Glutamatergic neuron (in vitro differentiated cells): ENCODE measurements around the gene AUTS2. TPM values are rescaled to one million over a fixed set of nuclear protein-coding genes. Genes with fewer than 3 reads are reported as not detected.

Experiments used
- DNase-seq: peaks from one replicate; pipeline ENCODE4 v3.0.0; 2022
- H3K27ac Mint-ChIP-seq: one replicate; pipeline ENCODE4 v1.8.0; 2020; ENCODE audit warnings: mild to moderate bottlenecking, mixed read lengths, inconsistent platforms; ENCODE audit not compliant: unreplicated experiment
- H3K27me3 Mint-ChIP-seq: one replicate; pipeline ENCODE4 v1.8.0; 2020; ENCODE audit warnings: mild to moderate bottlenecking, moderate library complexity, mixed read lengths, inconsistent platforms; ENCODE audit not compliant: unreplicated experiment
- H3K36me3 Mint-ChIP-seq: one replicate; pipeline ENCODE4 v1.8.0; 2020; ENCODE audit warnings: mild to moderate bottlenecking, mixed read lengths, inconsistent platforms; ENCODE audit not compliant: unreplicated experiment
- H3K4me1 Mint-ChIP-seq: one replicate; pipeline ENCODE4 v1.8.0; 2020; ENCODE audit warnings: mild to moderate bottlenecking, low read depth, mixed read lengths, inconsistent platforms; ENCODE audit not compliant: unreplicated experiment
- H3K4me3 Mint-ChIP-seq: one replicate; pipeline ENCODE4 v1.8.0; 2020; ENCODE audit warnings: mild to moderate bottlenecking, mixed read lengths, inconsistent platforms; ENCODE audit not compliant: unreplicated experiment
- H3K9me3 Mint-ChIP-seq: one replicate; pipeline ENCODE4 v1.8.0; 2020; ENCODE audit warnings: mild to moderate bottlenecking, moderate library complexity, mixed read lengths, inconsistent platforms; ENCODE audit not compliant: unreplicated experiment
- CTCF ChIP-seq: fragments of 200-600 bp; sonication (generic); IDR thresholded peaks from one replicate; pipeline ENCODE4 v1.5.0; 2021; ENCODE audit not compliant: partially characterized antibody, unreplicated experiment
- total RNA-seq: library from RNA; stranded (reverse); fragmentation: NEBNext Ultra II Directional; extraction: Animal tissue kit (Norgen Biotek cat#: 25700); gene quantifications from one replicate; pipeline ENCODE4 v1.2.1, GENCODE V29; 2021; ENCODE audit not compliant: unreplicated experiment

The AUTS2 gene
- total RNA-seq, 1 donor from 2014 or later, result 300 TPM

- H3K9me3 Mint-ChIP-seq, result peaks cover 3% of the 10 kb centered on the region
- peaks cover 6% of the 10 kb centered on the region for H3K36me3 Mint-ChIP-seq
- no peak for DNase-seq
- H3K4me1 Mint-ChIP-seq, result peaks cover 44% of the 10 kb centered on the region
- no peak overlapping the region for H3K4me3 Mint-ChIP-seq
- no peak for TF ChIP-seq CTCF
- H3K27ac Mint-ChIP-seq, result no peak overlapping the region
- H3K27me3 Mint-ChIP-seq, result peaks cover 2% of the 10 kb centered on the region
Measured at GRCh38 chr7:69939317-69939716, 341.0 kb downstream of the AUTS2 start.

GRCh38 chr7:69941077-69941651 lies 342.9 kb downstream of the AUTS2 start:
- no peak overlapping the region for H3K27ac Mint-ChIP-seq
- peaks cover 2% of the 10 kb centered on the region for H3K27me3 Mint-ChIP-seq
- DNase-seq, result no peak
- H3K4me1 Mint-ChIP-seq, result peaks cover 36% of the 10 kb centered on the region
- H3K36me3 Mint-ChIP-seq, result peaks cover 6% of the 10 kb centered on the region
- no peak overlapping the region for H3K4me3 Mint-ChIP-seq
- TF ChIP-seq CTCF, result no peak
- peaks cover 2% of the 10 kb centered on the region for H3K9me3 Mint-ChIP-seq

- H3K9me3 Mint-ChIP-seq, result peaks cover 2% of the 10 kb centered on the region
- DNase-seq, result no peak
- no peak overlapping the region for H3K27ac Mint-ChIP-seq
- peaks cover 4% of the 10 kb centered on the region for H3K27me3 Mint-ChIP-seq
- no peak overlapping the region for H3K4me3 Mint-ChIP-seq
- no peak for TF ChIP-seq CTCF
- H3K4me1 Mint-ChIP-seq, result peaks cover 44% of the 10 kb centered on the region
- H3K36me3 Mint-ChIP-seq, result peaks cover 6% of the 10 kb centered on the region
Measured at GRCh38 chr7:69942573-69942972, 344.3 kb downstream of the AUTS2 start.

- DNase-seq, result no peak
- no peak for TF ChIP-seq CTCF
- Mint-ChIP-seq H3K4me1 (peaks cover 36% of the 10 kb centered on the region), H3K4me3 (no peak overlapping the region), H3K9me3 (no peaks in the 10 kb centered on the region), H3K27ac (peak overlapping the region; percentile 72), H3K27me3 (peaks cover 2% of the 10 kb centered on the region), H3K36me3 (no peaks in the 10 kb centered on the region)
Measured at GRCh38 chr7:69946901-69947300, 348.6 kb downstream of the AUTS2 start.

- no peak for TF ChIP-seq CTCF
- peaks cover 2% of the 10 kb centered on the region for H3K27me3 Mint-ChIP-seq
- no peaks in the 10 kb centered on the region for H3K9me3 Mint-ChIP-seq
- no peak for DNase-seq
- peaks cover 41% of the 10 kb centered on the region for H3K4me1 Mint-ChIP-seq
- no peaks in the 10 kb centered on the region for H3K36me3 Mint-ChIP-seq
- H3K27ac Mint-ChIP-seq, result no peak overlapping the region
- no peak overlapping the region for H3K4me3 Mint-ChIP-seq
Measured at GRCh38 chr7:69947998-69948397, 349.7 kb downstream of the AUTS2 start.
